Activated CD8-positive, alpha-beta memory T cell treated with anti-CD3 and anti-CD28 coated beads, Interleukin-2, amount 50 U/mL, for 4 hours (primary cell): ENCODE data around the gene HAUS3.
"Not testable (repeated sequence)": the region's sequence is repeated elsewhere in the genome, so short reads cannot be mapped to it uniquely, and the experiment has no call there.

Source experiments
- DNase-seq: peaks from one replicate; pipeline ENCODE4 v3.0.0-alpha.2; 2020

HAUS3 gene

GRCh38 chr4:2251073-2251794 is 9.3 kb upstream of the HAUS3 start:
- DNase-seq, result peak; percentile 15

- DNase-seq, result peak; percentile 11
Observed at GRCh38 chr4:2250357-2251072, 8.6 kb upstream of the HAUS3 start.

- no peak for DNase-seq
Observed at GRCh38 chr4:2249526-2250356, 7.8 kb upstream of the HAUS3 start.

DNA sequence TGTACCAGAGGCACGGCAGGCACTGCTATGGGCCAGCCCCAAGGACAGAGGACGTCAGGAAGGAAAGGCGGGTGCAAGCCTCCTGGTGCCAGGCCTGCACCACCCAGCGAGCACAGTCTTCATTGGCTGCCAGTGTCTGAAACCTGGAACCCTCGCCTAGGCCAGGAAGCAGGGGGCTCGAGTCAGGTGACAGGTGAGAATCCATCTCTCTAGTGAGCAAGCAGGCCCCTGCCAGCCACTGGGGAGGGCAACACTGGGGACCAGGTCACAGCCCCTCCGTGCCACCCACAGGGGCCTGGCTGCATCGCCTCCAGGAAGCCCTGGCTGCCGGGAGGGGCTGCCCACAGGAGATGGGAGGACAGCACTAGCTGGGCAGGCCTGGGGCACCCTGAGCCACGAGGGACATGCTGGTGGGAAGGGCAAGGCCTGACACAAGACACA is 6.9 kb upstream of the HAUS3 start:
- DNase-seq, result peak; percentile 13

GRCh38 chr4:2248044-2248780 is 6.3 kb upstream of the HAUS3 start:
- DNase-seq, result peak; percentile 12

DNA sequence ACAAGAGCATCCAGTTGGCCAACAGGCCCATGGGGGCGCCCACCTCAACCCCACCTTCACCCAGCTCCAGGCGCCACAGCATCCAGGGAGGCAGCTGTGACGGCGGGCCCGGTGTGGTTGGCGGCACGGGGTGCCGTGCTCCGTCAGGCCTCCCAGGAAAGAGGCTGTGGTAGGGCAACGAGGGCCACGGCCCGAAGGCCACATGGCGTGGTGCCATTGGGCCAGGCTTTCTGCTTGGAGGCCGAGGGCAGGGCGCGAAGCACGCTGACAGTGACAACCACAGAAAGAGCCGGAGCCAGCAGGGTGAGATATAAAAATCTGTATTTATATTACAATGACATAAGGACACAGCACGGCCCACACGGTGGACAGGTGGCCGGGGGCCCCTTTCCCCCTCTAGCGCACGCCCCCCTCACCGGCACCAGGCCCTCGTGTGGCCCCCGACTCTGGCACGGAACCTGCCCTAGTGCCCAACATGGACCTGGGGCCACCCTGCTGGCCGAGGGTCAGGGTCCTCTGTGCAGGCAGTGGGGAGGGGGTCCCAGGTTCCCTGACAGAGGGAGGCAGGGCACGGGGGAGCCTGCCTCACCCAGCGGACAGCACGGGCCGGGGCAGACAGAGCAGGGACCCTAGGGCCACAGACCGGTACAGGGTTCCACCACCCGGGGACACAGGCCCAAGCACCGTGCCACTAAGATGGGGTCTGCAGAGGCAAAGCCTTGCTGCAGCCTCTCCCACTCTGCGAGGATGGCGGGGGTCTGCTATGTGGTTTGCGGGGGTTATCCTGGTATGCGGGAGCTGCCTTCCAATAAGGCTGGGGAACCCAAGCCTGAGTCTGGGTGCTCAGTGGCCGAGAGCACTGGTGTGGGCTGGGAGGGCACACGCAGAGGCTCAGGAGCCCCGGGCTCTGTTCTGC is 5.5 kb upstream of the HAUS3 start:
- DNase-seq, result no peak

GRCh38 chr4:2246384-2247127 is 4.6 kb upstream of the HAUS3 start:
- no peak for DNase-seq

GRCh38 chr4:2245787-2246275 is 3.9 kb upstream of the HAUS3 start:
- no peak for DNase-seq

GRCh38 chr4:2245057-2245786 is 3.3 kb upstream of the HAUS3 start:
- DNase-seq, result no peak

DNA sequence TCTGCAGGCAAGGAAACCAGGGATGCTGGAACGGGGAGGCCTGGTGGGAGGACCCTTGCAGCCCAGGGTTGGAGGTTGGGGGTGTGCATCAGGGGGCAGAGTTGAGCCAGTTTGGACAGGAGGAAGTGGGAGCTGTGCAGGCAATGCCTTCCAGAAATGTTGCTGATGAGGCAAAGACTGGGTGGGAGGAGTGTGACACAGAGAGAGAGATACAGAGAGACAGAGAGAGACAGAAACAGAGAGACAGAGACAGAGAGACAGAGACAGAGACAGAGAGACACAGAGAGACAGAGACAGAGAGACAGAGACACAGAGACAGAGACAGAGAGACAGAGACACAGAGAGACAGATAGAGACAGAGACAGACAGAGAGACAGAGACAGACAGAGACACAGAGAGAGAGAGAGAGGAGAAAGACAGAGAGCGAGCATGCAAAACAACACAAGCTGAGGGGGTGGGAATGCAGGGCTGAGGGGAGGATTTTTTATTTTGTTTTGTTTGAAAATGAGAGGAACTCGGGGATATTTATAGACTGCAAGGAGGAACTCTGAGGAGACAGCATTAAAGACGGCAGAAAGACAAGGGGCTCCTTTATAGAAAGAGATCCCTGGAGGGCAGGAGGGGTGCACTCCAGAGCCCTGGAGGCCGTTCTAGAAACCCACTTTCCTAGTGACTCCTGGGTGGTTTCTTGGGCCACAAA is 1.9 kb upstream of the HAUS3 start:
- no peak for DNase-seq

GRCh38 chr4:2241003-2241402 is 918 bp downstream of the HAUS3 start:
- DNase-seq, result no peak

DNA sequence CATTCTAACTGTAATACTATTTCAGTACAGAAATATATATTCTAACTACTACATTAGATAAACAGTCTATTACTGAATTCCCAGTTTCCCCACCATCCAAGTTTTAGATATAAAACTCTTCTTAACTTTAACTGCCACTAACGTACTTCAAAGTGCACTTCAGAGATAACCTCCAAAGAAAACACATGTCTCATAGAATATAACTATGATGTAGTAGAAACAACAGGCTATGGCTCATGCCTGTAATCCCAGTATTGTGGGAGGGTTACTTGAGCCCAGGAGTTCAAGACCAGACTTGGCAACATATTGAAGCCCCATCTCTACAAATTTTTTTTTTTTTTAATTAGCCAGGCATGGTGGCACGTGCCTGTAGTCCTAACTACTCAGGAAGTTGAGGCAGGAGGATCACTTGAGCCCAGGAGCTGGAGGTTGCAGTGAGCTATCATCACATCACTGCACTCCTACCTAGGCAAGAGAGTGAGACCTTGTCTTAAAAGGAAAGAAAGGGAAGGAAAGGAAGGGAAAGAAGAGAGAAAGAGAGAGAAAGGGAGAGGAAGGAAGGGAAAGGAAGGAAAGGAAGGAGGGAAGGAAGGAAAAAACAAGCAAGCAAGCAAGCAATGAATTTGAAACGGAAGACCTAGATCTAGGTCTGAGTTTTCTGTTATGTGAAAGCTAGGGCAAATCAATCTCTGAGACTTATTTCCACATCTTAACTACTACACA is 4.8 kb downstream of the HAUS3 start:
- DNase-seq, result no peak

DNA sequence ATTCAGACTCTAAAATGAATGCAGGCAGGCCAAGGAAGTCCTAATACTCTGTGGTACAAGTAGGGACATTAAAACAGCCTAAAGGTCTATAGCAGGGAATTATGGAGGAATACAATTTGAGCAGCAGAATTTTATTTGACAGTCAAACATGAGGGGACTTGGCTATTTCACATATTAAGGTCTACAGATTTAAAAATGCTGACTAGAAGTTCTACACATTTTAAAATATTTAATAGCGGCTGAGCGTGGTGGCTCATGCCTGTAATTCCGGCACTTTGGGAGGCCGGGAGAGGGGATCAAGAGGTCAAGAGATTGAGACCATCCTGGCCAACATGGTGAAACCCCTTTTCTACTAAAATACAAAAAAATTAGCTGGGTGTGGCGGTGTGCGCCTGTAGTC is 10.8 kb downstream of the HAUS3 start:
- DNase-seq, result no peak

DNA sequence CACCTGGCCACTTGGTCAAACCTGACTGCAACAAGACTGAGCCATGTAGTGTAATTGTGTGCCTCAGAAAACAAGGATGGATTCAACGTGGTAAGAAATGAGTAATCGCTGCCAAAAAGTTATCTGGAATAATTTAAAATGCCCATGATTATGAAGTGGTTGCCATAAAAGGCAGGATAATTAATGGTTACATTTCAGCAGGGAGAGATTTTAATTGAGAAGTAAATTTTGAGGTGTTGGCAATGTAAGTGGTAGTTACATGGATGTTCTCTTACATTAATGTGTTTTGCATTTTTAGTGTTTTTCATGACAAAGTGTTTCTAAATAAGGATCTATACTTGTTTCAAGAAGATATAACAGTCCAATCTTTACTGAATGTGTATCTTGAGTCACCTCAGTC is 15.7 kb downstream of the HAUS3 start:
- no peak for DNase-seq

- DNase-seq, result no peak
Observed at GRCh38 chr4:2222838-2223237, 19.1 kb downstream of the HAUS3 start.

DNA sequence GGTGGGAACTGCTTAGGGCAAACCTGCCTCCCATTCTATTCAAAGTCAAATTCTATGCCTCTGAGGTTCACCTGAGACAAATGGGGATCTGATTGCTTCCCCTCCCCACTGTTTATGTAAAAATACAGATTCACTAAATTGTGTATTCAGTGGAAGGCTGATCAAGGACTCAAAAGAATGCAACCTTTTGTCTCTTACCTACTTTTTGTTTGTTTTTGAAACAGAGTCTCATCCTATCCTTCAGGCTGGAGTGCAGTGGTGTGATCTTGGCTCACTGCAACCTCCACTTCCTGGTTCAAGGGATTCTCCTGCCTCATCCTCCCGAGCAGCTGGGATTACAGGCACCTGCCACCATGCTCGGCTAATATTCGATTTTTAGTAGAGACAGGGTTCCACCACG is 20.5 kb downstream of the HAUS3 start:
- not testable (repeated sequence) for DNase-seq

DNA sequence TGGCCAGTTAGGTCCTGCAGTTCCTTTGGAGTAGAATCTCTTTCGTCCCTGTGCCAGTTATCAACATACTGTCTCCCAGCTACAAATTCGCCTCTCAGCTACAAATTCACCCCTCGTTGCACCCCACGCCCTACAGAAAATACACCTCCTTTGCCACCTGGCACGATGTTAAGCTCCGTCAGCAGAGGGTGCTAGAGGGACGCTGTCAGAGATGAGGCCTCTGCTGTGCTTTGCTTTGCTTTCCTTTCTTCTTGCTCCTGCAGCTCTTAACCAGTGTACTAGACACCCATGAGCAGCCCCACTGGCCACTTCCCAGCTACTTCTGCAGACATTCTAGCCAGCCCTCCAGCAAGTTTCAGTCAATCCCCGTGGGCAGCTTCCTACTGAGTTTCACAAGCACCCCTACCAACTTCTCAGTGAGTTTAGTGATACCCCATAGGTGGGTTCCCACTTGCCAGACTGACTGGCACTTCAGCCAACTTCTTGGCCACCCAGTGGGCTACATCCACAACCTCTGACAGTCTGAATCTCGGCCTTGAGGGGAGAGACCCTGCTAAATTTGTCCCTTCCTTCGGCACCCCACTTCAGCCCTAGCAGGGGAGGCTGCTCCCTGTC is 21.8 kb downstream of the HAUS3 start:
- peak; percentile 81 for DNase-seq

GRCh38 chr4:2219233-2219760 is 22.6 kb downstream of the HAUS3 start:
- DNase-seq, result no peak
